ENCODE data around the gene BTBD9. TPM values are rescaled to one million over a fixed set of nuclear protein-coding genes. Genes with fewer than 3 reads are reported as not detected.

BTBD9 gene
- total RNA-seq, 1 experiment from 2014 or later, result 8.9 TPM

GRCh38 chr6:38588631-38589366 is 50.9 kb downstream of the BTBD9 start:
- Histone ChIP-seq H2BK120ac (ENCODE audit: low read depth, low read length, poor library complexity, severe bottlenecking) (no peak overlapping the region), H4K91ac (ENCODE audit: insufficient read length, low read depth, low read length) (no peak overlapping the region), H4K8ac (replicated peaks; ENCODE audit: insufficient read length, low read depth, low read length) (no peak overlapping the region), H3K4me2 (ENCODE audit: insufficient read depth, insufficient read length, low read length) (no peak overlapping the region), H3K79me2 (ENCODE audit: insufficient read depth, low read length) (no peaks in the 10 kb centered on the region), H3K4me1 (ENCODE audit: insufficient read depth, low read length) (no peaks in the 10 kb centered on the region), H3K4ac (ENCODE audit: low read depth, low read length) (no peak overlapping the region), H2BK12ac (ENCODE audit: insufficient read length, low read depth, low read length) (no peak overlapping the region), H4K20me1 (ENCODE audit: control insufficient read depth, insufficient read depth, insufficient read length) (no peaks in the 10 kb centered on the region), H2BK20ac (ENCODE audit: low read depth, low read length, poor library complexity, severe bottlenecking) (no peak overlapping the region), H3K79me1 (ENCODE audit: insufficient read depth, low read depth, low read length, poor library complexity, severe bottlenecking) (no peaks in the 10 kb centered on the region), H3K9ac (ENCODE audit: extremely low read depth, insufficient read length, low read length) (no peak overlapping the region), H3K27me3 (ENCODE audit: insufficient read depth, low read length) (no peaks in the 10 kb centered on the region), H3K27ac (ENCODE audit: insufficient read length, low read depth, low read length) (no peak overlapping the region), H3K56ac (ENCODE audit: insufficient read length, low read depth, low read length) (no peak overlapping the region), H3K23me2 (ENCODE audit: insufficient read length, low read depth, low read length, poor library complexity, severe bottlenecking) (no peaks in the 10 kb centered on the region), H3T11ph (ENCODE audit: low read length) (no peak overlapping the region), H3K23ac (ENCODE audit: insufficient read length, low read depth, low read length) (no peak overlapping the region), H2AFZ (ENCODE audit: low read length) (no peak overlapping the region), H3K14ac (ENCODE audit: insufficient read depth, low read length) (no peak overlapping the region), H2AK5ac (ENCODE audit: insufficient read length, low read length) (no peak overlapping the region), H4K5ac (ENCODE audit: insufficient read length, low read depth, low read length) (no peak overlapping the region), H3K18ac (ENCODE audit: insufficient read length, low read depth, low read length) (no peak overlapping the region), H2BK15ac (ENCODE audit: low read depth, low read length) (no peak overlapping the region), H2BK5ac (ENCODE audit: insufficient read length, low read length) (no peak overlapping the region), H3K9me3 (ENCODE audit: control insufficient read depth, low read depth, low read length) (no peaks in the 10 kb centered on the region)
- H3K4me3 Mint-ChIP-seq, result no peak overlapping the region
- no peak for DNase-seq
- no peaks in the 10 kb centered on the region; a peak in 1 of 7 replicates for H3K36me3 Mint-ChIP-seq (ENCODE audit: insufficient read depth in 1 of 3, low read depth in 3 of 3)
- H3K27ac Mint-ChIP-seq, result no peak overlapping the region
- no peaks in the 10 kb centered on the region for H3K9me3 Mint-ChIP-seq
- no peaks in the 10 kb centered on the region for H3K27me3 Mint-ChIP-seq (ENCODE audit: low read depth)
- H3K4me1 Mint-ChIP-seq, result no peaks in the 10 kb centered on the region
- no CpG with 5 or more reads among the region's 2 CpGs for WGBS (ENCODE audit: extremely low coverage, insufficient read length, low lambda C conversion rate)
- no peak for TF ChIP-seq CTCF (conservative IDR thresholded peaks at IDR 0.05)

Data from H9 (cell line).